GM23248 (cell line): ENCODE results near the gene USP9X. TPM values are rescaled to one million over a fixed set of nuclear protein-coding genes. Genes with fewer than 3 reads are reported as not detected.
A peak's percentile ranks its signal among the peaks of the same experiment; 100 is the strongest.
"Not testable (repeated sequence)": the region's sequence is repeated elsewhere in the genome, so short reads cannot be mapped to it uniquely, and the experiment has no call there.

ENCODE experiments used
- DNase-seq: peaks from one replicate; pipeline ENCODE4 v3.0.0-alpha.2; 2015
- H2AFZ ChIP-seq: fragments of 200-600 bp; sonication (generic); 2 replicates; pipeline ENCODE4 v1.6.1; 2016; ENCODE audit warnings: antibody characterized with exemption
- H3F3A ChIP-seq: fragments of 200-600 bp; sonication (generic); 2 replicates; pipeline ENCODE4 v1.6.1; 2016; ENCODE audit warnings: mild to moderate bottlenecking, antibody characterized with exemption, mixed run types; ENCODE audit not compliant: insufficient read depth
- H3K27ac ChIP-seq: fragments of 200-600 bp; sonication (generic); 2 replicates; pipeline ENCODE4 v1.5.1; 2016; ENCODE audit warnings: mild to moderate bottlenecking
- H3K27me3 ChIP-seq: fragments of 200-600 bp; sonication (generic); replicated peaks from 2 replicates; pipeline ENCODE4 v1.6.1; 2016; ENCODE audit warnings: mild to moderate bottlenecking; ENCODE audit not compliant: insufficient read depth
- H3K36me3 ChIP-seq: fragments of 200-600 bp; sonication (generic); 2 replicates; pipeline ENCODE4 v1.6.1; 2016; ENCODE audit warnings: low read depth, mild to moderate bottlenecking
- H3K4me1 ChIP-seq: fragments of 200-600 bp; sonication (generic); 2 replicates; pipeline ENCODE4 v1.6.1; 2016; ENCODE audit warnings: mild to moderate bottlenecking; ENCODE audit not compliant: insufficient read depth
- H3K4me2 ChIP-seq: fragments of 200-600 bp; sonication (generic); one replicate; pipeline ENCODE4 v1.6.1; 2016; ENCODE audit warnings: mild to moderate bottlenecking; ENCODE audit not compliant: unreplicated experiment
- H3K4me3 ChIP-seq: fragments of 200-600 bp; sonication (generic); 2 replicates; pipeline ENCODE4 v1.5.1; 2016; ENCODE audit warnings: mild to moderate bottlenecking
- H3K79me2 ChIP-seq: fragments of 200-600 bp; sonication (generic); 2 replicates; pipeline ENCODE4 v1.6.1; 2016; ENCODE audit warnings: mild to moderate bottlenecking; ENCODE audit not compliant: insufficient read depth
- H3K9ac ChIP-seq: fragments of 200-600 bp; sonication (generic); 2 replicates; pipeline ENCODE4 v1.6.1; 2016; ENCODE audit warnings: mild to moderate bottlenecking
- H3K9me2 ChIP-seq: fragments of 200-600 bp; sonication (generic); 2 replicates; pipeline ENCODE4 v1.6.1; 2016; ENCODE audit warnings: mixed run types, mild to moderate bottlenecking, moderate library complexity; ENCODE audit not compliant: insufficient read depth
- H3K9me3 ChIP-seq: fragments of 200-600 bp; sonication (generic); one replicate; pipeline ENCODE4 v1.6.1; 2017; ENCODE audit warnings: low read depth
- H4K20me1 ChIP-seq: fragments of 200-600 bp; sonication (generic); 2 replicates; pipeline ENCODE4 v1.6.0; 2016; ENCODE audit not compliant: insufficient read depth
- EZH2 ChIP-seq: fragments of 200-600 bp; sonication (generic); IDR thresholded peaks from 2 replicates; pipeline ENCODE4 v1.6.1; 2018; ENCODE audit warnings: antibody characterized with exemption, mild to moderate bottlenecking; ENCODE audit not compliant: insufficient read depth, poor library complexity, severe bottlenecking
- EZH2phosphoT487 ChIP-seq: fragments of 200-600 bp; sonication (generic); IDR thresholded peaks from 2 replicates; pipeline ENCODE4 v1.6.1; 2018; ENCODE audit warnings: antibody characterized with exemption, moderate library complexity, mild to moderate bottlenecking, low read depth; ENCODE audit not compliant: insufficient read depth
- WGBS, 2 experiments: methylation state at CpG; one replicate each; pipeline ENCODE4 v1.1.6; 2015 to 2017; ENCODE audit warnings: low lambda C conversion rate in 2 of 2, low coverage in 1 of 2; ENCODE audit errors: missing lambda C conversion rate in 2 of 2; 5-methylcytosine and 5-hydroxymethylcytosine counted together
- in situ Hi-C: fragments of 300-500 bp; cut with MboI; formaldehyde crosslinking; loops from 2 replicates; pipeline ENCODE4 v1.15.0; 2020
- polyA plus RNA-seq: library from polyadenylated mRNA; unstranded; fragments of >200 nt; fragmentation: Nextera tagmentation; extraction: Ambion mirVana; gene quantifications from 2 replicates; pipeline ENCODE4 v1.2.1, GENCODE V29; 2016
- total RNA-seq: library from RNA; depleted of rRNA; stranded (reverse); fragments of >200 nt; shearing (Covaris generic); gene quantifications from 2 replicates; pipeline ENCODE4 v1.2.3, GENCODE V29; 2014

Gene USP9X
- total and polyA plus RNA-seq, 2 experiments from 2014 or later = 23.9 to 72.3 TPM

- Histone ChIP-seq H4K20me1 (peaks cover 17% of the 10 kb centered on the region), H3K27me3 (no peaks in the 10 kb centered on the region), H3K9ac (no peak overlapping the region), H3F3A (no peaks in the 10 kb centered on the region), H3K4me2 (no peak overlapping the region), H3K79me2 (peaks cover 100% of the 10 kb centered on the region), H3K27ac (no peak overlapping the region), H3K9me2 (no peaks in the 10 kb centered on the region), H2AFZ (no peak overlapping the region), H3K4me1 (peaks cover 12% of the 10 kb centered on the region), H3K9me3 (no peaks in the 10 kb centered on the region), H3K4me3 (no peak overlapping the region), H3K36me3 (no peaks in the 10 kb centered on the region)
- WGBS, 2 experiments = 96 to 99% methylated on average over 3 to 4 of the region's 4 CpGs
- in situ Hi-C loops = loop anchor here (25.0 kb wide), 2 partner anchors 164 to 414 kb away; no protein-coding TSS in a partner anchor
- DNase-seq = no peak
- TF ChIP-seq EZH2 = no peak
- TF ChIP-seq EZH2phosphoT487 = no peak
Measured at GRCh38 chrX:41100819-41101218, 15.6 kb downstream of the USP9X start.

- H3K9me2 ChIP-seq = no peaks in the 10 kb centered on the region
- no peak for DNase-seq
- H3F3A ChIP-seq = no peaks in the 10 kb centered on the region
- 0 out of 2 replicates have a peak, but pooled peaks cover 13% of the 10 kb centered on the region for H3K4me1 ChIP-seq
- TF ChIP-seq EZH2 (no peak), EZH2phosphoT487 (no peak)
- no peaks in the 10 kb centered on the region for H3K27me3 ChIP-seq
- in situ Hi-C loops = loop anchor here (25.0 kb wide), 2 partner anchors 168 to 418 kb away; no protein-coding TSS in a partner anchor
- H3K9ac ChIP-seq = no peak overlapping the region
- H2AFZ ChIP-seq = no peak overlapping the region
- peaks cover 100% of the 10 kb centered on the region for H3K79me2 ChIP-seq
- H3K4me2 ChIP-seq = no peak overlapping the region
- no peaks in the 10 kb centered on the region for H3K9me3 ChIP-seq
- no peaks in the 10 kb centered on the region for H3K36me3 ChIP-seq
- no peak overlapping the region for H3K4me3 ChIP-seq
- 50% methylated on average over 2 of the region's 2 CpGs for WGBS, 2 experiments
- H4K20me1 ChIP-seq = peaks cover 21% of the 10 kb centered on the region
- H3K27ac ChIP-seq = no peak overlapping the region
Measured at GRCh38 chrX:41105005-41105404, 19.8 kb downstream of the USP9X start.

GRCh38 chrX:41106257-41106656 is 21.0 kb downstream of the USP9X start:
- in situ Hi-C loops = loop anchor here (25.0 kb wide), 2 partner anchors 169 to 419 kb away; no protein-coding TSS in a partner anchor
- H3K27ac ChIP-seq, H3F3A ChIP-seq, H3K4me2 ChIP-seq, H3K27me3 ChIP-seq, H3K36me3 ChIP-seq, H3K4me3 ChIP-seq, DNase-seq, H3K9me2 ChIP-seq, H3K9ac ChIP-seq, H2AFZ ChIP-seq, H3K9me3 ChIP-seq: not testable (repeated sequence)
- Histone ChIP-seq H4K20me1 (peaks cover 24% of the 10 kb centered on the region), H3K4me1 (peaks cover 20% of the 10 kb centered on the region; the same call in 1 of the 2 replicates), H3K79me2 (peaks cover 100% of the 10 kb centered on the region)
- 43 to 81% methylated on average over 1 to 3 of the region's 3 CpGs for WGBS, 2 experiments

- no peak overlapping the region for H3K27ac ChIP-seq
Measured at GRCh38 chrX:41108007-41108406, 22.8 kb downstream of the USP9X start.

More at GRCh38 chrX:41108007-41108406, 22.8 kb downstream of the USP9X start:
- H3K9me3 ChIP-seq = no peaks in the 10 kb centered on the region
- H3K4me3 ChIP-seq = no peak overlapping the region
- no peak overlapping the region for H3K9ac ChIP-seq
- peaks cover 24% of the 10 kb centered on the region for H4K20me1 ChIP-seq
- no peaks in the 10 kb centered on the region for H3K9me2 ChIP-seq
- no peak overlapping the region for H3K4me2 ChIP-seq
- no peak for TF ChIP-seq EZH2
- TF ChIP-seq EZH2phosphoT487 = no peak
- WGBS, 2 experiments = 58 to 100% methylated on average over 1 of the region's 1 CpG
- in situ Hi-C loops = loop anchor here (25.0 kb wide), 2 partner anchors 171 to 421 kb away; no protein-coding TSS in a partner anchor
- H2AFZ ChIP-seq = no peak overlapping the region
- H3F3A ChIP-seq = no peaks in the 10 kb centered on the region; the same call in 1 of the 2 replicates
- no peaks in the 10 kb centered on the region for H3K27me3 ChIP-seq
- H3K4me1 ChIP-seq = peaks cover 23% of the 10 kb centered on the region; the same call in 1 of the 2 replicates
- no peaks in the 10 kb centered on the region for H3K36me3 ChIP-seq
- peaks cover 100% of the 10 kb centered on the region for H3K79me2 ChIP-seq
- peak; percentile 35 for DNase-seq
